Fibroblast of the aortic adventitia (primary cell): Measurements from ENCODE around the gene SCAMP4. TPM values are rescaled to one million over a fixed set of nuclear protein-coding genes. Genes with fewer than 3 reads are reported as not detected.

ENCODE experiments used
- DNase-seq: peaks from one replicate; pipeline ENCODE4 v3.0.0-alpha.2; 2010; ENCODE audit warnings: low read depth
- H3K4me3 ChIP-seq: 2 replicates; pipeline ENCODE4 v1.5.1; 2011; ENCODE audit warnings: low read depth, mild to moderate bottlenecking, control low read depth, low read length, moderate library complexity
- total RNA-seq: library from RNA; depleted of rRNA; stranded (reverse); fragments of >200 nt; gene quantifications from 2 replicates; pipeline ENCODE4 v1.2.3, GENCODE V29; 2012; ENCODE audit warnings: low replicate concordance
- TF ChIP-seq, protein P1 (sequence below): IDR thresholded peaks from 2 replicates; pipeline ENCODE4 v1.5.1; 2011; ENCODE audit warnings: mild to moderate bottlenecking, low read length, control low read depth, inconsistent platforms; ENCODE audit not compliant: insufficient read depth

Gene SCAMP4
- total RNA-seq, 1 donor = 59.3 TPM

DNA sequence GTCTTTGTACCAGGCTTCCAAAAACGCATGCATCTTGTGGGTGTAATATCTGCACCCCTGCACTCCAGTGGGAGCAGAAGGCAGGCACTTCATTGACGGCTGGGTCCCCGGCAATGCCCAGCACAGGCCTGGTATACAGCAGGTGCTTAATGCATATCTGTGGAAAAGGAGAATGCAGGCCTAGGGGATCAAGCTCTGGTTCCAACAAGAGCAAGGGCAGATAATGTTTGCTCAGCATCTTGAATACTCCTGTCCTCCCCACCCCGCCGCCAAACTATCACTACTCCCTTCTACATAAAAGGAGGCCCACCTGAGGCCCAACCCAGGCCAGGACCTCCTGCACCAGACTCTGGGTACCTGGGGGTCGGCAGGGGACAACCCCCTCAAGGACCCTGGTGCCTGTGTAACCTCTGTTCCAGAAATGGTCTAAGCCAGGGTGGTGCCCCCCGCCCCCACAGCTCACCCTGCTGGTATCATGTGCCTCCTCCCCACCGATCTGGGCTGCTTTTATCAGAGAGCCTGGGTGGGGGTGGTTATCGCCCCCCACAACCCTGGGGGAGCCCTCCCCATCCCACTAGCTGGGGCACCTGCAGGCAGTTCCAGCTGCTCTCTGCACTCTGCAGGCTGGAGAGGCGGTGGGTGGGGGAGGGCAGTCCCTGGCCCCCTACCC, 46.7 kb upstream of the SCAMP4 start:
- DNase-seq = no peak

DNA sequence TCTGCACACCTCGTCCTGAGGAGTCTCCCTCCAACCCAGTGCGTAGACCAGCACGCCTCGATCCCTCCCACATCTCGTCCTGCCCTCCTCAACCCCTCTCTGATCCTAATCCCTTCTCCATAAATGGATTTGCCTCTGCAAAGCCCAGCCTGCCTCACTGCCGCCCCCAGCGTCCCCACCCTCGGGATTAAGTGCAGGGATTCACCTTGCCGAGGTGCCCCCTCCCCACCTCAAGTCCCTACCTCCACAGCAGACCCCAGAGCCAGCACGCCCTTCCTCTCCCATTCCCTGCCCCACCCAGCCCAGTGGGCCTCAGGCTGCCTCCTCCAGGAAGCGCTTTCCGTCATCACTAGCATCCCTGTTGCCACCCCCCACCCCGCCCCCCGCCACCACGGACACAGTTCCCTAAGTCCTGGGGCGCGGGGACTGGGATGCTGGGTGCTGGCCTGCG, 45.8 kb upstream of the SCAMP4 start:
- peak overlapping the region; percentile 90 for H3K4me3 ChIP-seq
- TF ChIP-seq, protein P1, sequence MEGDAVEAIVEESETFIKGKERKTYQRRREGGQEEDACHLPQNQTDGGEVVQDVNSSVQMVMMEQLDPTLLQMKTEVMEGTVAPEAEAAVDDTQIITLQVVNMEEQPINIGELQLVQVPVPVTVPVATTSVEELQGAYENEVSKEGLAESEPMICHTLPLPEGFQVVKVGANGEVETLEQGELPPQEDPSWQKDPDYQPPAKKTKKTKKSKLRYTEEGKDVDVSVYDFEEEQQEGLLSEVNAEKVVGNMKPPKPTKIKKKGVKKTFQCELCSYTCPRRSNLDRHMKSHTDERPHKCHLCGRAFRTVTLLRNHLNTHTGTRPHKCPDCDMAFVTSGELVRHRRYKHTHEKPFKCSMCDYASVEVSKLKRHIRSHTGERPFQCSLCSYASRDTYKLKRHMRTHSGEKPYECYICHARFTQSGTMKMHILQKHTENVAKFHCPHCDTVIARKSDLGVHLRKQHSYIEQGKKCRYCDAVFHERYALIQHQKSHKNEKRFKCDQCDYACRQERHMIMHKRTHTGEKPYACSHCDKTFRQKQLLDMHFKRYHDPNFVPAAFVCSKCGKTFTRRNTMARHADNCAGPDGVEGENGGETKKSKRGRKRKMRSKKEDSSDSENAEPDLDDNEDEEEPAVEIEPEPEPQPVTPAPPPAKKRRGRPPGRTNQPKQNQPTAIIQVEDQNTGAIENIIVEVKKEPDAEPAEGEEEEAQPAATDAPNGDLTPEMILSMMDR = no peak
- no peak for DNase-seq

More for the DNA sequence above, 46.7 kb upstream of the SCAMP4 start:
- no peak overlapping the region for H3K4me3 ChIP-seq
- TF ChIP-seq, protein P1 = no peak

DNA sequence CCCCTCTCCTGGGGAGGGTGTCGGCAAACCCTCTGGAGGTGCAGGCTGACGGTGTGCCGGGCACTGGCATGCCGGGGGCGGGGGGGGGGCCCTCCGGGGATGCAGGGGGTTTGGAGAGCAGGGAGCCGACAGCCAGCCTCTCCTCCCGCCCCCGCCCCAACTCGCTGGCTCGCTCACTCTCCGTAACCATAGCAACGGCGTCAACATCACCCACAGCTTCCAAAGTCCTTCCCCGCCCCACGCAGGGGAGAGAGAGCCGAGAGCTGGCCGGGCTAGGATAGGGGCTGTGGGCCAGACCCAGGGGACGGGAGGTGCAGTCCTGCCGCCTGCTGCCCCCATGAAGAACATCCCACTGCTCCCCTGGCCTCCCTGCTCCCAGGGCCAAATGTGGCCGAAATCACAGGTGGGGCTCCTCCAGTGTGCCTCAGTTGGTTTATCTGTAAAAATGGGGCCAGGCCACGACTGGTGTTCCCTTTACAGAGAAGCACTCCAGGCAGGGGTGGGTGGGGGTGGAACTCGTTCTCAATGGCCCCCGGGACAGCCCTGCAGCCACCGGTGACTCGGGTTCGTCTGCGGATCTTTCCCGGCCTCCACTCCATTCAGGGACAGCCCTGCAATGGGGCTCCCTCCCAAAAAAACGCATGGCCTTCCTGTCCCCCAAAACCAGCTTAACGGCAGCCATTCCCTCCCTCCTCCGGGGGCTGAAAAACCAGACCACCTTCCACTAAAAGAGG, 45.0 kb upstream of the SCAMP4 start:
- H3K4me3 ChIP-seq = peak overlapping the region; percentile 90
- DNase-seq = peak; percentile 81

DNA sequence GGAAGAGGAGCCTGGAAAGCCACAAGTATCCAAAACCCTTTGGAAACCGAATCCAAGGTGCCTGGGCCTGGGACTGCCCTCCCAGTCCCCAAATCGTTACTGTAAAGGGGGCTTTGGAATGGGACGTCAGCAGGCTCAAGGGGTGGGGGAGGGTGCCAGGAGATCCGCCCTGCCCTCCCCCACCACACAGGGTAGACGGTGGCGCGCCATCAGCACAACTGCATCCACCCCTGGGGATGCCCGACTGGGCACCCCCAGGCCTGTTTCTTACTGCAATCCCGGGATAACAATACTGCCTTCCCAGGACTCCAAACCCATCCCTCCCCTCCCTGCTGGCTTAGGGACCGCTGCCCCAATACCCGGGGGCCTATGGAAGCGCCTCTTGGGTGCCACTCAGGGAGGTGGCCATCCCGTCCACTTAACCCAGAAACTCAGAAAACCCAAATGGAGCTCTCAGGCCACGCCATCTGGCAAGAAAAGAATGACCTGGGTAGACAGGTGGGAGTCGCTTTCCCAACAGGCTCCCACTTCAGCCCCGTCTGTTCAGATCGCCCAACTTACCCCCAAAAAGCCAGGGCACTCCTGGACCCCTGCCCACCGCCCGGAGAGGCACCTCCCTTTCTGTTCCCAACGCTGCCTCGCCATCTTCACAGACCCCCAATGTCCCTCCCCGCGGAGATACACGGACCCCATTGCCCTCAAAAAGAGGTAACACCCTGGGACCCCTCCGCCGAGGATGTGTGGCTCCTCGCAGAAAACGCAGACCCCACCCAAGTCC, 44.2 kb upstream of the SCAMP4 start:
- peak overlapping the region; percentile 90 for H3K4me3 ChIP-seq
- no peak for DNase-seq
- TF ChIP-seq, protein P1 = no peak

More for the DNA sequence above, 45.0 kb upstream of the SCAMP4 start:
- TF ChIP-seq, protein P1 = no peak

DNA sequence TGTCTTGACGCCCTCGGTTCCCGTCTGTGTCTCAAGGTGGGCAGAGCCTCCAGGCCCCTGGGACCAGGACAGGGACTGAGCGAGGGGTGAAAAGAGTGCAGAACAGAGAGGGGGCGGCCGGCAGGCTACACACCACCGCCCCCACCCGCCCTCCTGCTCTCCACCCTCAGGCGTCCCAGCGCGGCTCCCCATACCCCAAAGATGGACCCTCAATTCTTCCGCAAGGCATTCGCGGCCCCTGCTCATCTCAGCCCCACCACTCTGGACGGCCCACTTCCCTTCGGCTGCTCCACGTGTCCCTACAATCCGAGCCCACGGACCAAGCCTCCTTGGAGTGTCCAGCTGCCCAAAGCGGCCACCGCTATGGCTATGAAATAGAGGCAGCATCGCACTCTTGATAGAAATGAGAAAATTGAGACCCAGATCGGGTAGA, 43.6 kb upstream of the SCAMP4 start:
- peak overlapping the region; percentile 90 for H3K4me3 ChIP-seq
- TF ChIP-seq, protein P1 = no peak
- DNase-seq = no peak

DNA sequence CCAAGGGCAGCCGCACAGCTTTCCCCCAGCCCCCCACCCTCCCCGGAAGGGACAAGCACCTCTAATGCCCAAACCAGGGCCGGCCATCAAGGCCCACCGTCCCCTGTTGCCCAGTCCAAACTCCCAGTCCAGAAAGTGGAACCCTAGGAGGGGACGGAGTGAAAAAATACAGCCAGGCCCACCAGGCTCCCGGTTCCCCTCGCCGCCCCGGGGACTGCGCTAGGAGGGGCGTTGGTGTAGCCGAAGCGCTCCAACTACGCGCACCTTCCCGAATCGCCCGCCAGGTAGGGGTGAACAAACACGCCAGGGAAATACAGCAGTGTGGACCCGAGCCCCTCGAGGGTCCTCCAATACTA, 43.2 kb upstream of the SCAMP4 start:
- TF ChIP-seq, protein P1 = no peak
- H3K4me3 ChIP-seq = peak overlapping the region; percentile 90
- DNase-seq = no peak
